HEK293 (cell line): ENCODE measurements around the gene APOC1.
A peak's percentile ranks its signal among the peaks of the same experiment; 100 is the strongest.

Experiments
- REPIN1 ChIP-seq: fragments of 450-650 bp; formaldehyde crosslinking; IDR thresholded peaks from 2 replicates; pipeline ENCODE4 v1.5.1; 2017; ENCODE audit warnings: missing biosample characterization, missing genetic modification characterization, low read depth
- SCRT2 ChIP-seq: fragments of 450-650 bp; formaldehyde crosslinking; IDR thresholded peaks from 2 replicates; pipeline ENCODE4 v1.5.1; 2016; ENCODE audit warnings: missing biosample characterization, missing genetic modification characterization
- YY2 ChIP-seq: fragments of 450-650 bp; formaldehyde crosslinking; IDR thresholded peaks from 2 replicates; pipeline ENCODE4 v1.5.1; 2016; ENCODE audit warnings: missing biosample characterization, missing genetic modification characterization
- ZBTB48 ChIP-seq: fragments of 450-650 bp; formaldehyde crosslinking; IDR thresholded peaks from 2 replicates; pipeline ENCODE4 v1.5.1; 2016; ENCODE audit warnings: missing biosample characterization, missing genetic modification characterization
- ZNF148 ChIP-seq: fragments of 450-650 bp; formaldehyde crosslinking; IDR thresholded peaks from 2 replicates; pipeline ENCODE4 v1.5.0; 2017; ENCODE audit warnings: missing biosample characterization, missing genetic modification characterization, borderline replicate concordance
- ZNF155 ChIP-seq: fragments of 450-650 bp; formaldehyde crosslinking; IDR thresholded peaks from 2 replicates; pipeline ENCODE4 v1.5.1; 2016; ENCODE audit warnings: missing biosample characterization, missing genetic modification characterization
- ZNF16 ChIP-seq: fragments of 450-650 bp; formaldehyde crosslinking; IDR thresholded peaks from 2 replicates; pipeline ENCODE4 v1.5.1; 2016; ENCODE audit warnings: low read depth, missing biosample characterization, missing genetic modification characterization
- ZNF174 ChIP-seq: fragments of 450-650 bp; formaldehyde crosslinking; IDR thresholded peaks from 2 replicates; pipeline ENCODE4 v1.5.0; 2017; ENCODE audit warnings: missing biosample characterization, mild to moderate bottlenecking, missing genetic modification characterization
- ZNF184 ChIP-seq: fragments of 450-650 bp; IDR thresholded peaks from 2 replicates; pipeline ENCODE4 v1.5.1; 2018; ENCODE audit warnings: missing biosample characterization, mild to moderate bottlenecking, missing genetic modification characterization
- ZNF2 ChIP-seq: fragments of 450-650 bp; formaldehyde crosslinking; IDR thresholded peaks from 2 replicates; pipeline ENCODE4 v1.5.1; 2016; ENCODE audit warnings: missing biosample characterization, missing genetic modification characterization
- ZNF211 ChIP-seq: fragments of 450-650 bp; formaldehyde crosslinking; IDR thresholded peaks from 2 replicates; pipeline ENCODE4 v1.5.1; 2016; ENCODE audit warnings: low read depth, missing biosample characterization, missing genetic modification characterization
- ZNF302 ChIP-seq: fragments of 450-650 bp; formaldehyde crosslinking; IDR thresholded peaks from 2 replicates; pipeline ENCODE4 v1.5.1; 2016; ENCODE audit warnings: missing biosample characterization, missing genetic modification characterization, low read depth
- ZNF335 ChIP-seq: fragments of 450-650 bp; formaldehyde crosslinking; conservative IDR thresholded peaks from 2 replicates; pipeline ENCODE4 v1.5.1; 2016; ENCODE audit warnings: missing biosample characterization, missing genetic modification characterization
- ZNF394 ChIP-seq: fragments of 450-650 bp; formaldehyde crosslinking; IDR thresholded peaks from 2 replicates; pipeline ENCODE4 v1.5.1; 2016; ENCODE audit warnings: missing biosample characterization, missing genetic modification characterization, mild to moderate bottlenecking, moderate library complexity, borderline replicate concordance
- ZNF48 ChIP-seq: fragments of 450-650 bp; formaldehyde crosslinking; IDR thresholded peaks from 2 replicates; pipeline ENCODE4 v1.5.1; 2016; ENCODE audit warnings: missing biosample characterization, missing genetic modification characterization
- ZNF501 ChIP-seq: fragments of 450-650 bp; formaldehyde crosslinking; IDR thresholded peaks from 2 replicates; pipeline ENCODE4 v1.5.1; 2016; ENCODE audit warnings: missing biosample characterization, missing genetic modification characterization
- ZNF549 ChIP-seq: fragments of 450-650 bp; IDR thresholded peaks from 2 replicates; pipeline ENCODE4 v1.5.1; 2018; ENCODE audit warnings: missing biosample characterization, missing genetic modification characterization, mild to moderate bottlenecking, inconsistent platforms, moderate library complexity
- ZNF558 ChIP-seq: fragments of 450-650 bp; formaldehyde crosslinking; IDR thresholded peaks from 2 replicates; pipeline ENCODE4 v1.5.1; 2016; ENCODE audit warnings: missing biosample characterization, missing genetic modification characterization
- ZNF561 ChIP-seq: fragments of 450-650 bp; IDR thresholded peaks from 2 replicates; pipeline ENCODE4 v1.5.1; 2018; ENCODE audit warnings: missing biosample characterization, missing genetic modification characterization, borderline replicate concordance
- ZNF571 ChIP-seq: fragments of 450-650 bp; formaldehyde crosslinking; IDR thresholded peaks from 2 replicates; pipeline ENCODE4 v1.5.0; 2017; ENCODE audit warnings: missing biosample characterization, missing genetic modification characterization
- ZNF600 ChIP-seq: fragments of 450-650 bp; formaldehyde crosslinking; IDR thresholded peaks from 2 replicates; pipeline ENCODE4 v1.5.1; 2016; ENCODE audit warnings: missing biosample characterization, missing genetic modification characterization
- ZNF623 ChIP-seq: fragments of 450-650 bp; formaldehyde crosslinking; IDR thresholded peaks from 2 replicates; pipeline ENCODE4 v1.5.1; 2016; ENCODE audit warnings: missing biosample characterization, missing genetic modification characterization
- ZNF629 ChIP-seq: fragments of 450-650 bp; formaldehyde crosslinking; IDR thresholded peaks from 2 replicates; pipeline ENCODE4 v1.5.1; 2017; ENCODE audit warnings: missing biosample characterization, missing genetic modification characterization
- ZNF660 ChIP-seq: fragments of 450-650 bp; IDR thresholded peaks from 2 replicates; pipeline ENCODE4 v1.5.1; 2018; ENCODE audit warnings: missing biosample characterization, mild to moderate bottlenecking, missing genetic modification characterization
- ZNF830 ChIP-seq: fragments of 450-650 bp; IDR thresholded peaks from 2 replicates; pipeline ENCODE4 v1.5.0; 2018; ENCODE audit warnings: missing biosample characterization, missing genetic modification characterization, low read depth, mild to moderate bottlenecking, moderate library complexity
- TF ChIP-seq, protein P1 (sequence below): fragments of 450-650 bp; formaldehyde crosslinking; IDR thresholded peaks from 2 replicates; pipeline ENCODE4 v1.5.1; 2016; ENCODE audit warnings: missing biosample characterization, missing genetic modification characterization
- TF ChIP-seq, protein P2 (sequence below): fragments of 450-650 bp; formaldehyde crosslinking; IDR thresholded peaks from 2 replicates; pipeline ENCODE4 v1.5.1; 2016; ENCODE audit warnings: missing biosample characterization, missing genetic modification characterization
- TF ChIP-seq, protein P3 (sequence below): fragments of 450-650 bp; formaldehyde crosslinking; IDR thresholded peaks from 2 replicates; pipeline ENCODE4 v1.5.1; 2016; ENCODE audit warnings: missing biosample characterization, missing genetic modification characterization
- TF ChIP-seq, protein P4 (sequence below): fragments of 450-650 bp; formaldehyde crosslinking; IDR thresholded peaks from 2 replicates; pipeline ENCODE4 v1.5.1; 2016; ENCODE audit warnings: missing biosample characterization, missing genetic modification characterization
- TF ChIP-seq, protein P5 (sequence below): fragments of 450-650 bp; formaldehyde crosslinking; IDR thresholded peaks from 2 replicates; pipeline ENCODE4 v1.5.1; 2016; ENCODE audit warnings: missing biosample characterization, missing genetic modification characterization

The APOC1 gene

GRCh38 chr19:44889830-44890365, 24.5 kb upstream of the APOC1 start (continued):
- TF ChIP-seq ZNF571 (no peak), ZNF394 (no peak), ZBTB48 (0 out of 2 replicates have a peak, but pooled peaks have one; percentile 25), ZNF16 (tag by site-specific recombination) (no peak), ZNF2 (tag by site-specific recombination) (peak; percentile 88), ZNF830 (no peak), ZNF184 (tag by site-specific recombination) (no peak), ZNF600 (tag by site-specific recombination) (peak; percentile 89; the same call in 1 of the 2 replicates), YY2 (no peak), ZNF558 (tag by site-specific recombination) (no peak), ZNF211 (tag by site-specific recombination) (no peak), ZNF48 (tag by site-specific recombination) (no peak), ZNF174 (tag by site-specific recombination) (no peak), ZNF549 (tag by site-specific recombination) (no peak), ZNF629 (no peak), ZNF561 (tag by site-specific recombination) (no peak), ZNF302 (tag by site-specific recombination) (0 out of 2 replicates have a peak, but pooled peaks have one; percentile 6), ZNF660 (tag by site-specific recombination) (no peak), SCRT2 (tag by site-specific recombination) (no peak; the same call in 1 of the 2 replicates), ZNF148 (tag by site-specific recombination) (no peak), ZNF155 (tag by site-specific recombination) (no peak), ZNF335 (tag by site-specific recombination) (no peak), ZNF501 (tag by site-specific recombination) (0 out of 2 replicates have a peak, but pooled peaks have one; percentile 40), REPIN1 (tag by site-specific recombination) (no peak), ZNF623 (tag by site-specific recombination) (no peak)
- TF ChIP-seq, protein P1, sequence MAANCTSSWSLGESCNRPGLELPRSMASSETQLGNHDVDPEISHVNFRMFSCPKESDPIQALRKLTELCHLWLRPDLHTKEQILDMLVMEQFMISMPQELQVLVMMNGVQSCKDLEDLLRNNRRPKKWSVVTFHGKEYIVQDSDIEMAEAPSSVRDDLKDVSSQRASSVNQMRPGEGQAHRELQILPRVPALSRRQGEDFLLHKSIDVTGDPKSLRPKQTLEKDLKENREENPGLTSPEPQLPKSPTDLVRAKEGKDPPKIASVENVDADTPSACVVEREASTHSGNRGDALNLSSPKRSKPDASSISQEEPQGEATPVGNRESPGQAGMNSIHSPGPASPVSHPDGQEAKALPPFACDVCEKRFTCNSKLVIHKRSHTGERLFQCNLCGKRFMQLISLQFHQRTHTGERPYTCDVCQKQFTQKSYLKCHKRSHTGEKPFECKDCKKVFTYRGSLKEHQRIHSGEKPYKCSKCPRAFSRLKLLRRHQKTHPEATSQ (tag by site-specific recombination): no peak
- TF ChIP-seq, protein P2, sequence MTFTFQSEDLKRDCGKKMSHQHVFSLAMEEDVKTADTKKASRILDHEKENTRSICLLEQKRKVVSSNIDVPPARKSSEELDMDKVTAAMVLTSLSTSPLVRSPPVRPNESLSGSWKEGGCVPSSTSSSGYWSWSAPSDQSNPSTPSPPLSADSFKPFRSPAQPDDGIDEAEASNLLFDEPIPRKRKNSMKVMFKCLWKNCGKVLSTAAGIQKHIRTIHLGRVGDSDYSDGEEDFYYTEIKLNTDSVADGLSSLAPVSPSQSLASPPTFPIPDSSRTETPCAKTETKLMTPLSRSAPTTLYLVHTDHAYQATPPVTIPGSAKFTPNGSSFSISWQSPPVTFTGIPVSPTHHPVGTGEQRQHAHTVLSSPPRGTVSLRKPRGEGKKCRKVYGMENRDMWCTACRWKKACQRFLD (tag by site-specific recombination): no peak
- TF ChIP-seq, protein P3, sequence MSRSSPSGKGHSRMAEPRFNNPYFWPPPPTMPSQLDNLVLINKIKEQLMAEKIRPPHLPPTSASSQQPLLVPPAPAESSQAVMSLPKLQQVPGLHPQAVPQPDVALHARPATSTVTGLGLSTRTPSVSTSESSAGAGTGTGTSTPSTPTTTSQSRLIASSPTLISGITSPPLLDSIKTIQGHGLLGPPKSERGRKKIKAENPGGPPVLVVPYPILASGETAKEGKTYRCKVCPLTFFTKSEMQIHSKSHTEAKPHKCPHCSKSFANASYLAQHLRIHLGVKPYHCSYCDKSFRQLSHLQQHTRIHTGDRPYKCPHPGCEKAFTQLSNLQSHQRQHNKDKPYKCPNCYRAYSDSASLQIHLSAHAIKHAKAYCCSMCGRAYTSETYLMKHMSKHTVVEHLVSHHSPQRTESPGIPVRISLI (tag by site-specific recombination): no peak
- TF ChIP-seq, protein P4, sequence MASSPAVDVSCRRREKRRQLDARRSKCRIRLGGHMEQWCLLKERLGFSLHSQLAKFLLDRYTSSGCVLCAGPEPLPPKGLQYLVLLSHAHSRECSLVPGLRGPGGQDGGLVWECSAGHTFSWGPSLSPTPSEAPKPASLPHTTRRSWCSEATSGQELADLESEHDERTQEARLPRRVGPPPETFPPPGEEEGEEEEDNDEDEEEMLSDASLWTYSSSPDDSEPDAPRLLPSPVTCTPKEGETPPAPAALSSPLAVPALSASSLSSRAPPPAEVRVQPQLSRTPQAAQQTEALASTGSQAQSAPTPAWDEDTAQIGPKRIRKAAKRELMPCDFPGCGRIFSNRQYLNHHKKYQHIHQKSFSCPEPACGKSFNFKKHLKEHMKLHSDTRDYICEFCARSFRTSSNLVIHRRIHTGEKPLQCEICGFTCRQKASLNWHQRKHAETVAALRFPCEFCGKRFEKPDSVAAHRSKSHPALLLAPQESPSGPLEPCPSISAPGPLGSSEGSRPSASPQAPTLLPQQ (tag by site-specific recombination): no peak
- TF ChIP-seq, protein P5, sequence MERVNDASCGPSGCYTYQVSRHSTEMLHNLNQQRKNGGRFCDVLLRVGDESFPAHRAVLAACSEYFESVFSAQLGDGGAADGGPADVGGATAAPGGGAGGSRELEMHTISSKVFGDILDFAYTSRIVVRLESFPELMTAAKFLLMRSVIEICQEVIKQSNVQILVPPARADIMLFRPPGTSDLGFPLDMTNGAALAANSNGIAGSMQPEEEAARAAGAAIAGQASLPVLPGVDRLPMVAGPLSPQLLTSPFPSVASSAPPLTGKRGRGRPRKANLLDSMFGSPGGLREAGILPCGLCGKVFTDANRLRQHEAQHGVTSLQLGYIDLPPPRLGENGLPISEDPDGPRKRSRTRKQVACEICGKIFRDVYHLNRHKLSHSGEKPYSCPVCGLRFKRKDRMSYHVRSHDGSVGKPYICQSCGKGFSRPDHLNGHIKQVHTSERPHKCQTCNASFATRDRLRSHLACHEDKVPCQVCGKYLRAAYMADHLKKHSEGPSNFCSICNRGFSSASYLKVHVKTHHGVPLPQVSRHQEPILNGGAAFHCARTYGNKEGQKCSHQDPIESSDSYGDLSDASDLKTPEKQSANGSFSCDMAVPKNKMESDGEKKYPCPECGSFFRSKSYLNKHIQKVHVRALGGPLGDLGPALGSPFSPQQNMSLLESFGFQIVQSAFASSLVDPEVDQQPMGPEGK (tag by site-specific recombination): no peak
